HepG2 (cell line): Measurements from ENCODE around the gene PSENEN. TPM values are rescaled to one million over a fixed set of nuclear protein-coding genes. Genes with fewer than 3 reads are reported as not detected.

ENCODE experiments used
- BCLAF1 ChIP-seq: fragments of 450-650 bp; IDR thresholded peaks from 2 replicates; pipeline ENCODE4 v1.6.1; 2017; ENCODE audit warnings: mild to moderate bottlenecking
- CEBPG ChIP-seq: IDR thresholded peaks from 2 replicates; pipeline ENCODE4 v1.6.1; 2016
- HCFC1 ChIP-seq: fragments of 150-350 bp; IDR thresholded peaks from 2 replicates; pipeline ENCODE4 v1.6.1; 2014; ENCODE audit warnings: low read depth, low read length
- HNRNPL ChIP-seq: fragments of 200-400 bp; formaldehyde crosslinking; IDR thresholded peaks from 2 replicates; pipeline ENCODE4 v1.6.1; 2017; ENCODE audit warnings: mild to moderate bottlenecking, low read depth, low read length
- MYC ChIP-seq: sonication (generic); formaldehyde crosslinking; IDR thresholded peaks from 2 replicates; pipeline ENCODE4 v1.9.0; 2021; ENCODE audit warnings: missing genetic modification reagents, borderline replicate concordance
- NFE2 ChIP-seq: sonication (generic); formaldehyde crosslinking; IDR thresholded peaks from 2 replicates; pipeline ENCODE4 v1.4.0; 2020; ENCODE audit warnings: missing genetic modification reagents
- RFX3 ChIP-seq: IDR thresholded peaks from 2 replicates; pipeline ENCODE4 v1.6.1; 2016; ENCODE audit warnings: missing biosample characterization, missing genetic modification reagents
- SMYD3 ChIP-seq: sonication (generic); formaldehyde crosslinking; IDR thresholded peaks from 2 replicates; pipeline ENCODE4 v1.8.1; 2023; ENCODE audit warnings: mild to moderate bottlenecking, missing genetic modification reagents
- TAF15 ChIP-seq: fragments of 200-400 bp; formaldehyde crosslinking; IDR thresholded peaks from one replicate; pipeline ENCODE4 v1.6.1; 2018; ENCODE audit warnings: mild to moderate bottlenecking, low read depth, low read length; ENCODE audit not compliant: poor library complexity, severe bottlenecking
- TOE1 ChIP-seq: sonication (generic); formaldehyde crosslinking; IDR thresholded peaks from 2 replicates; pipeline ENCODE4 v1.4.0; 2020; ENCODE audit warnings: mild to moderate bottlenecking, missing genetic modification reagents
- TRIM24 ChIP-seq: sonication (generic); formaldehyde crosslinking; IDR thresholded peaks from 2 replicates; pipeline ENCODE4 v1.8.0; 2022; ENCODE audit warnings: mild to moderate bottlenecking, missing genetic modification reagents
- ZBTB7A ChIP-seq: sonication (generic); formaldehyde crosslinking; IDR thresholded peaks from 2 replicates; pipeline ENCODE4 v1.8.0; 2022; ENCODE audit warnings: mild to moderate bottlenecking, missing genetic modification reagents
- ZMYM4 ChIP-seq: sonication (generic); formaldehyde crosslinking; IDR thresholded peaks from 2 replicates; pipeline ENCODE4 v1.8.1; 2023; ENCODE audit warnings: mild to moderate bottlenecking, missing genetic modification reagents
- ZNF292 ChIP-seq: sonication (generic); formaldehyde crosslinking; IDR thresholded peaks from 2 replicates; pipeline ENCODE4 v1.8.1; 2022; ENCODE audit warnings: mild to moderate bottlenecking, low read depth, missing genetic modification reagents, borderline replicate concordance
- ZNF883 ChIP-seq: sonication (generic); formaldehyde crosslinking; IDR thresholded peaks from 2 replicates; pipeline ENCODE4 v1.5.1; 2020; ENCODE audit warnings: mild to moderate bottlenecking, missing genetic modification reagents; ENCODE audit errors: not compliant biosample characterization
- polyA plus RNA-seq, 8 experiments: library from polyadenylated mRNA; depleted of rRNA in 3 of 8; stranded (reverse) in 7 of 8; unstranded in 1 of 8; fragments of >200 nt; fragmentation: Illumina TruSeq in 4 of 8; extraction: Trizol in 4 of 8; gene quantifications; 2 replicates each; pipeline versions ENCODE4 v1.2.1 to v1.2.3, GENCODE V29; 2011 to 2016; ENCODE audit warnings: low read depth in 4 of 8, missing spikeins in 1 of 8, mixed read lengths in 1 of 8; ENCODE audit not compliant: insufficient read depth in 1 of 8
- total RNA-seq, 5 experiments: library from RNA; depleted of rRNA; stranded (reverse); fragments of >200 nt; fragmentation: Illumina TruSeq; extraction: Trizol; gene quantifications; 2 replicates each; pipeline ENCODE4 v1.2.3, GENCODE V29; 2016; ENCODE audit warnings: low read depth in 1 of 5
- TF ChIP-seq, protein P1 (sequence below): sonication (generic); formaldehyde crosslinking; IDR thresholded peaks from 2 replicates; pipeline ENCODE4 v1.9.0; 2021; ENCODE audit warnings: missing genetic modification reagents, mild to moderate bottlenecking, borderline replicate concordance
- TF ChIP-seq, protein P2 (sequence below): sonication (generic); formaldehyde crosslinking; IDR thresholded peaks from 2 replicates; pipeline ENCODE4 v1.8.0; 2022; ENCODE audit warnings: missing genetic modification reagents, mild to moderate bottlenecking, inconsistent platforms, borderline replicate concordance

Gene PSENEN
- total and polyA plus RNA-seq, 2 of the 13 experiments (the other 11 are each of a cell fraction or from before 2014, with no cell fraction given), result 16.9 to 34.2 TPM

GRCh38 chr19:35739275-35740107 lies 6.0 kb upstream of the PSENEN start (continued):
- no peak for TF ChIP-seq BCLAF1
- TF ChIP-seq TAF15, result no peak
- TF ChIP-seq ZMYM4 (CRISPR knock-in tag), result no peak
- TF ChIP-seq HCFC1, result no peak
- no peak for TF ChIP-seq MYC (CRISPR knock-in tag)
- no peak for TF ChIP-seq ZBTB7A (CRISPR knock-in tag)
- no peak for TF ChIP-seq ZNF292 (CRISPR knock-in tag)
- no peak for TF ChIP-seq NFE2 (CRISPR knock-in tag)
- TF ChIP-seq CEBPG (CRISPR knock-in tag), result no peak
- no peak for TF ChIP-seq RFX3 (CRISPR knock-in tag)
- TF ChIP-seq TOE1 (CRISPR knock-in tag), result no peak
- 0 out of 2 replicates have a peak, but pooled peaks have one; percentile 46 for TF ChIP-seq HNRNPL
- TF ChIP-seq, protein P1, sequence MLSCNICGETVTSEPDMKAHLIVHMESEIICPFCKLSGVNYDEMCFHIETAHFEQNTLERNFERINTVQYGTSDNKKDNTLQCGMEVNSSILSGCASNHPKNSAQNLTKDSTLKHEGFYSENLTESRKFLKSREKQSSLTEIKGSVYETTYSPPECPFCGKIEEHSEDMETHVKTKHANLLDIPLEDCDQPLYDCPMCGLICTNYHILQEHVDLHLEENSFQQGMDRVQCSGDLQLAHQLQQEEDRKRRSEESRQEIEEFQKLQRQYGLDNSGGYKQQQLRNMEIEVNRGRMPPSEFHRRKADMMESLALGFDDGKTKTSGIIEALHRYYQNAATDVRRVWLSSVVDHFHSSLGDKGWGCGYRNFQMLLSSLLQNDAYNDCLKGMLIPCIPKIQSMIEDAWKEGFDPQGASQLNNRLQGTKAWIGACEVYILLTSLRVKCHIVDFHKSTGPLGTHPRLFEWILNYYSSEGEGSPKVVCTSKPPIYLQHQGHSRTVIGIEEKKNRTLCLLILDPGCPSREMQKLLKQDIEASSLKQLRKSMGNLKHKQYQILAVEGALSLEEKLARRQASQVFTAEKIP (CRISPR knock-in tag), result no peak
- TF ChIP-seq, protein P2, sequence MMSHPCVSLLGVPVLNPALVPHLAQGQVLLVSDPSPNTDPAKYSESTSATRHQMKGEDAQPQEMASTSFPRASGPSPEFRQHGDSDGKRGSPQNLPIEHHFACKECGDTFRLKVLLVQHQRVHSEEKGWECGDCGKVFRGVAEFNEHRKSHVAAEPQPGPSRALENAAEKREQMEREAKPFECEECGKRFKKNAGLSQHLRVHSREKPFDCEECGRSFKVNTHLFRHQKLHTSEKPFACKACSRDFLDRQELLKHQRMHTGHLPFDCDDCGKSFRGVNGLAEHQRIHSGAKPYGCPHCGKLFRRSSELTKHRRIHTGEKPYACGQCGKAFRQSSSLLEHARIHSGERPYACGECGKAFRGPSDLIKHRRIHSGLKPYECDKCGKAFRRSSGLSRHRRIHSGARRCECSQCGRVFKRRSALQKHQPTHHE (CRISPR knock-in tag), result no peak
- no peak for TF ChIP-seq TRIM24 (CRISPR knock-in tag)
- no peak for TF ChIP-seq ZNF883 (CRISPR knock-in tag)
- no peak for TF ChIP-seq SMYD3 (CRISPR knock-in tag)
